Muscle layer of colon (tissue), 2 donors: ENCODE results near the gene ZFP64.

Source experiments
- H3K27ac ChIP-seq: one replicate; pipeline ENCODE4 v1.7.0; 2013; ENCODE audit warnings: low read depth, mild to moderate bottlenecking, low read length, moderate library complexity
- H3K27me3 ChIP-seq, 2 donors: one replicate each; pipeline ENCODE4 v1.7.0; 2013; ENCODE audit warnings: low read length in 2 of 2, mild to moderate bottlenecking in 2 of 2; ENCODE audit not compliant: insufficient read depth in 2 of 2, control insufficient read depth in 1 of 2
- H3K36me3 ChIP-seq: one replicate; pipeline ENCODE4 v1.7.0; 2013; ENCODE audit warnings: mild to moderate bottlenecking, low read length; ENCODE audit not compliant: insufficient read depth
- H3K4me1 ChIP-seq: one replicate; pipeline ENCODE4 v1.7.0; 2013; ENCODE audit warnings: mild to moderate bottlenecking, low read length; ENCODE audit not compliant: insufficient read depth
- H3K4me3 ChIP-seq, 2 donors: one replicate each; pipeline ENCODE4 v1.7.0; 2013; ENCODE audit warnings: low read length in 2 of 2, low read depth in 1 of 2, mild to moderate bottlenecking in 1 of 2, moderate library complexity in 1 of 2
- H3K9ac ChIP-seq: one replicate; pipeline ENCODE4 v1.7.0; 2013; ENCODE audit warnings: low read length
- H3K9me3 ChIP-seq: one replicate; pipeline ENCODE4 v1.7.0; 2013; ENCODE audit warnings: mild to moderate bottlenecking, low read length
- donor health status: abdominal sarcoma.
- donor health status: Adenocarcinoma of cecum.

ZFP64 gene

DNA sequence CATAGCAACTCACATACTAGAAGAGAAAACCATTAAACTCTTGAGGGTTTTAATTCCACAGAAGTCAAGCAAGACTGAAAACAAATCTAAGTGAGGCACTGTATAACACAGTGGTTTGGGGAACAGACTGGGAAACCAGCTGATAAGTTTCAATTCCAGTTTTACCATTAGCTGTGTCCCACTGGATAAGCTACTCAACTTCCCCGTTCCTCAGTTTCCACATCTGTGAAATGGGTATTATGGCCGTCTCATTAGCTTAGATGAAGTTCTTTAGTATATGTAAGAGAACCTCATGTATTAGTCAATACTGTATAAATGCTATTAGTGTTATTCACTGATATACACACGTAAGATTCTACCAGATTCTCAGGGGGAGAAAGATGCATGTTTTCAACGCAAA is 89.0 kb downstream of the ZFP64 start:
- peaks cover 20 to 31% of the 10 kb centered on the region in 2 donors for H3K27me3 ChIP-seq
- no peak overlapping the region for H3K27ac ChIP-seq
- H3K4me1 ChIP-seq: peaks cover 17% of the 10 kb centered on the region
- no peak overlapping the region for H3K4me3 ChIP-seq
- no peaks in the 10 kb centered on the region for H3K9me3 ChIP-seq
- H3K9ac ChIP-seq: no peak overlapping the region
- no peaks in the 10 kb centered on the region for H3K36me3 ChIP-seq

- Histone ChIP-seq H3K4me1 (peaks cover 17% of the 10 kb centered on the region), H3K27ac (no peak overlapping the region), H3K9ac (no peak overlapping the region), H3K4me3 (no peak overlapping the region), H3K36me3 (no peaks in the 10 kb centered on the region), H3K9me3 (no peaks in the 10 kb centered on the region), H3K27me3 (peaks cover 20 to 31% of the 10 kb centered on the region in 2 donors)
Observed at GRCh38 chr20:52102126-52102525, 89.5 kb downstream of the ZFP64 start.
